HG03103 (cell line): Measurements from ENCODE around the gene ST6GALNAC6.
"Not testable (repeated sequence)": the region's sequence is repeated elsewhere in the genome, so short reads cannot be mapped to it uniquely, and the experiment has no call there.

ENCODE experiments used
- ATAC-seq: cut with Tn5 transposase; IDR thresholded peaks from one replicate; pipeline ENCODE4 v1.9.1; 2021; ENCODE audit warnings: low read depth; ENCODE audit not compliant: unreplicated experiment

Gene ST6GALNAC6

DNA sequence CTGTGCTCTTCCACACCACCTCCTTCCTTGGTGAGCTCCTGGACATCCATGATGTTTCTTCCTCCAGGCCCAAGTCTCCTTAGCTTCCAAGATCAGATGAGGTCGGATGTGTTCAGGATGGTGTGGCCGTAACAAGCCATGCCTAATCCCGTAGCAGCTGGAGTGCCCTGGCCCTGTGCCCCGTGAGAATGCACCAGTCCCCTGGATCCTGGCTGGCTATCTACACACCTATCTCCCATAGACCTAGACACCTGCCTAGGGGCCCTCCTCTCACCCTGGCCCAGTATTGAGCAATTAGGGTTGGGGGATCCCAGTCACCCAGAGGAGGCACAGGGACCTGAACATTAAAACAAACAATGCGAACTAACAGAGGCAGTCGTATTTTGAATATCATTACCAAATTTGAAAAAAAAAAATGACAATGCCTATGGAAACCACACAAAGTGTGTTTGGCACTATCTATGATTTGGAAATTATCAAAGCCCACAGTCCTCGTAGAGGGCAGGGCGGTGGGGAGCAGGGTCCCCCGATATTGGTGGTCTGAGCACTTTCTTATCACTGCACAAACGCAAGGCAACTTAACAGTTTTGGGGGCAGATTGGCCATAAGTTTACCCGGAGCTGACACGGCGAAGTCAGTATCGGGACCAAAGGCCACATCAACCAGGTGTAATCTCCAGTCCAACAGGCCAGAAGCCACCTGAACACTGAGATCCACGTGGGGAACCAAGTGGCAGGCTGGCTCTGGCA, 58.1 kb downstream of the ST6GALNAC6 start:
- no peak for ATAC-seq

DNA sequence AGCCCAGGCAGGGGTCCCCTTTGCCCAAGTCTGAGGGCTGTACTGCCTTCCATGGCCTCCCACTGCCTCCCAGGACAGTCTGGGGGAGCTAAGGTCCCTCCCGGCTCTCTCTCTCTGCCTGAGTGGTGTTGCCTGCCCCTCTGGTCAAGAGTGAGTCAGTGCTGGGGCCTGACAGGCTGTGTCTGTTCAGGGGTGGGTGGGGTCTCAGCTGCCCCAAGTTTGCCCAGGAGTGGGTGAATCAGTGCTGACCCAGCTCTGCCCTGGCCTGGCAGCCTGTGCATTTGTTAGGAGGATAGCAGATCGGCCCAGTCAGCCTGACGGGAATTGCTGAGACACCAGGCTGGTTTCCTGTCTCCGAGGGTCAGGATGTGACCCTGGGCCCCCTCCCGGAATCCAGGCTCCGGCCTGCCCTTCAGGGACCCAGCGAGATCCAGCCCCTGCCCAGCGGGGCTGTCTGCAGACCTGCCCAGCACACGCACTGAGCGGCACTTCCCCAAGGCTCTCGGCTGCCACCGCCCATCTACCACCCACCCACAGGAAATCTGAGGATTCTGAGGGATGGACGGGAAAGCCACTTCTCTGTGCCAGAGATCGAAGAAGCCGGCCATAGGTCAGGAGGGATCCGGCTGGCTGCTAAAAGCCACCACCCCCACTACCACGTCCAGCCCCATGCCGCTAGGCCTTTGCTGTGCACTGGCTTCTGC, 60.9 kb downstream of the ST6GALNAC6 start:
- no peak for ATAC-seq

- ATAC-seq = no peak
Observed at GRCh38 chr9:127837346-127837745, 62.1 kb downstream of the ST6GALNAC6 start.

DNA sequence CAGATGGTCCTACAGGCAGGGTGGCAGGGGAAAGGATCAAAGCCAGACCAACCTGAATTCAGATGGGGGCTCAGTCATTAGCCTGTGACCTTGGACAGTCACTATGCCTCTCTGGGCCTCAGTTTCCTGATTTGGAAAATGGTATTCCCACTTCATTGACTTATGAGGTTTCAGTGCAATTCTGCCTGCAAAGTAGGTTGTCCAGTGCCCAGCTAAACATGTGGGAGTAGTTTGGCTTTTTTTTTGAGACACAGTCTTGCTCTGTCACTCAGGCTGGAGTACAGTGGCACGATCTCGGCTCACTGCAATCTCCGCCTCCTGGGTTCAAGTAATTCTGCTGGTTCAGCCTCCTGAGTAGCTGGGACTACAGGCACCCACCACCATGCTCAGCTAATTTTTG, 62.8 kb downstream of the ST6GALNAC6 start:
- not testable (repeated sequence) for ATAC-seq

GRCh38 chr9:127835991-127836516, 63.3 kb downstream of the ST6GALNAC6 start:
- ATAC-seq = no peak
